Parathyroid adenoma (tissue), 2 donors: Measurements from ENCODE around the gene RNF10.
"Not testable (repeated sequence)": the region's sequence is repeated elsewhere in the genome, so short reads cannot be mapped to it uniquely, and the experiment has no call there.

Experiments used
- H2AFZ ChIP-seq: fragments of 300-600 bp; sonication (generic); one replicate; pipeline ENCODE4 v1.7.0; 2017; ENCODE audit warnings: antibody characterized with exemption, mild to moderate bottlenecking
- H3K27ac ChIP-seq: fragments of 300-600 bp; sonication (generic); one replicate; pipeline ENCODE4 v1.7.0; 2017
- H3K27me3 ChIP-seq: fragments of 300-600 bp; sonication (generic); one replicate; pipeline ENCODE4 v1.7.0; 2017; ENCODE audit warnings: low read length; ENCODE audit not compliant: control insufficient read depth, insufficient read depth
- H3K36me3 ChIP-seq: fragments of 300-600 bp; sonication (generic); one replicate; pipeline ENCODE4 v1.7.0; 2017; ENCODE audit warnings: low read length; ENCODE audit not compliant: control insufficient read depth, insufficient read depth
- H3K4me1 ChIP-seq: fragments of 300-600 bp; sonication (generic); one replicate; pipeline ENCODE4 v1.7.0; 2017; ENCODE audit warnings: control low read depth
- H3K4me2 ChIP-seq: fragments of 300-600 bp; sonication (generic); one replicate; pipeline ENCODE4 v1.7.0; 2017; ENCODE audit warnings: low read length
- H3K4me3 ChIP-seq: fragments of 300-600 bp; sonication (generic); one replicate; pipeline ENCODE4 v1.7.0; 2017; ENCODE audit warnings: low read depth, low read length
- H3K79me2 ChIP-seq: fragments of 300-600 bp; sonication (generic); one replicate; pipeline ENCODE4 v1.7.0; 2017; ENCODE audit warnings: control low read depth
- H3K9ac ChIP-seq: fragments of 300-600 bp; sonication (generic); one replicate; pipeline ENCODE4 v1.7.0; 2017; ENCODE audit warnings: mild to moderate bottlenecking
- H3K9me3 ChIP-seq: fragments of 300-600 bp; sonication (generic); one replicate; pipeline ENCODE4 v1.7.0; 2017; ENCODE audit warnings: low read length; ENCODE audit not compliant: control insufficient read depth
- TF ChIP-seq, protein P1 (sequence below): fragments of 300-600 bp; sonication (generic); IDR thresholded peaks from one replicate; pipeline ENCODE4 v1.7.0; 2017; ENCODE audit warnings: antibody characterized with exemption, mild to moderate bottlenecking
- donor health status: primary hyperparathyroidism.

Gene RNF10

DNA sequence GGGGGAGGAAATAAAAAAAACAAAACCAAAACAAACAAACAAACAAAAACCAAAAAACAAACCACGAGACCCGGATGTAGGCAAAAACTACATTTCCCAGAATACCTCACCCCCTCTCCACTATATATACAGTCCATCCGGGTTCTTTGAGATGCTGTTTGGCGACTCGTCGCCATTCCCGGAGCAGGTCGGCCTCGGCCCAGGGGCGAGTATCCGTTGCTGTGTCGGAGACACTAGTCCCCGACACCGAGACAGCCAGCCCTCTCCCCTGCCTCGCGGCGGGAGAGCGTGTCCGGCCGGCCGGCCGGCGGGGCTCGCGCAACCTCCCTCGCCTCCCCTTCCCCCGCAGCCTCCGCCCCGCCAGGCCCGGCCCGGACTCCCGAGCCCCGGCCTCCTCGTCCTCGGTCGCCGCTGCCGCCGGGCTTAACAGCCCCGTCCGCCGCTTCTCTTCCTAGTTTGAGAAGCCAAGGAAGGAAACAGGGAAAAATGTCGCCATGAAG, at the start of gene RNF10:
TSS of gene RNF10 (plus strand) at position 154 of the 500 bp plus-strand sequence. CDS start 456 bp downstream, outside the sequence.
- H3K9ac ChIP-seq = peak within 1 kb of the TSS; percentile 93
- no peaks in the 10 kb centered on the region for H3K9me3 ChIP-seq
- peak within 1 kb of the TSS; percentile 61 for H2AFZ ChIP-seq
- H3K36me3 ChIP-seq = no peaks in the 10 kb centered on the region
- H3K27me3 ChIP-seq = no peaks in the 10 kb centered on the region
- H3K4me1 ChIP-seq = peaks cover 35% of the 10 kb centered on the region
- H3K4me3 ChIP-seq = peak within 1 kb of the TSS; percentile 96
- H3K79me2 ChIP-seq = peaks cover 40% of the 10 kb centered on the region
- TF ChIP-seq, protein P1, sequence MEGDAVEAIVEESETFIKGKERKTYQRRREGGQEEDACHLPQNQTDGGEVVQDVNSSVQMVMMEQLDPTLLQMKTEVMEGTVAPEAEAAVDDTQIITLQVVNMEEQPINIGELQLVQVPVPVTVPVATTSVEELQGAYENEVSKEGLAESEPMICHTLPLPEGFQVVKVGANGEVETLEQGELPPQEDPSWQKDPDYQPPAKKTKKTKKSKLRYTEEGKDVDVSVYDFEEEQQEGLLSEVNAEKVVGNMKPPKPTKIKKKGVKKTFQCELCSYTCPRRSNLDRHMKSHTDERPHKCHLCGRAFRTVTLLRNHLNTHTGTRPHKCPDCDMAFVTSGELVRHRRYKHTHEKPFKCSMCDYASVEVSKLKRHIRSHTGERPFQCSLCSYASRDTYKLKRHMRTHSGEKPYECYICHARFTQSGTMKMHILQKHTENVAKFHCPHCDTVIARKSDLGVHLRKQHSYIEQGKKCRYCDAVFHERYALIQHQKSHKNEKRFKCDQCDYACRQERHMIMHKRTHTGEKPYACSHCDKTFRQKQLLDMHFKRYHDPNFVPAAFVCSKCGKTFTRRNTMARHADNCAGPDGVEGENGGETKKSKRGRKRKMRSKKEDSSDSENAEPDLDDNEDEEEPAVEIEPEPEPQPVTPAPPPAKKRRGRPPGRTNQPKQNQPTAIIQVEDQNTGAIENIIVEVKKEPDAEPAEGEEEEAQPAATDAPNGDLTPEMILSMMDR = no peak
- peak within 1 kb of the TSS; percentile 98 for H3K4me2 ChIP-seq
- H3K27ac ChIP-seq = peak within 1 kb of the TSS; percentile 76

DNA sequence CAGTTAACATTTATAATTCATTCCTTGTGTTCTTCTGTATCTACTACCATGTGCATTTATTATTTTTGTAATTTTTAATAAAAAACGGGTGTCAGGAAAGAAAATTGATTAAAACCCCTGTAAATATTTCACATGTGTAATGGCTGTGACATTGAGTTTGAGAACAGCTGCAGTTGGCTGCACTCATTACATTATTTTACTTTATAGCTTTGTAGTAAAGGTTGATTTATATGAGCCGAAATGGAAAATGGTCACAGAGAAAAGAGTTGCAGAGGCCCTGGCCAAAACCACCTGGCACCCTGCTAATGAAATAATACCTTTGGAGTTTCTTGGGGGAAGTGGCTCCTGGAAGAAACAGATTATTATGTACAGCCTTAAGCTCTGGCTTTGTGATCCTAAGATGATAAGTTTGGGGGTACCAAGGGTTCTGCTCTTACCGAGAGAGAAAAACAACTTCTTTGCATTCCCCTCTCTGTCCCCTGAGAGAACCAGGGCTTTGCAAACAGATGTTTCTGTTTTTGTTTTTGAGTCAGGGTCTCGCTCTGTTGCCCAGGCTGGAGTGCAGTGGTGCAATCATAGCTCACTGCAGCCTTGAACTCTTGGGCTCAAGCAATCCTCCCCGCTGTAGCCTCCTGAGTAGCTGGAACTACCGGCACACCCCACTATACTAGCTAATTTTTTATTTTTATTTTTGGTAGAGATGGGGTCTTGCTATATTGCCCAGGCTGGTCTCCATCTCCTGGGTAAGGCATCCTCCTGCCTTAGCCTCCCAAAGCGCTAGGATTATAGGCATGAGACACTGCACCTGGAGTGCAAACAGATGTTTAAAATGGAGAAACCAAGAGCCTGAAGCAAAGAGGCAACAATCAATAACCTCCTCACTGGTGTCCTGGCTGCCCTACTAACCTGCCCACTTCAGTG, 47.9 kb upstream of the RNF10 start:
- no peak overlapping the region for H3K9ac ChIP-seq

DNA sequence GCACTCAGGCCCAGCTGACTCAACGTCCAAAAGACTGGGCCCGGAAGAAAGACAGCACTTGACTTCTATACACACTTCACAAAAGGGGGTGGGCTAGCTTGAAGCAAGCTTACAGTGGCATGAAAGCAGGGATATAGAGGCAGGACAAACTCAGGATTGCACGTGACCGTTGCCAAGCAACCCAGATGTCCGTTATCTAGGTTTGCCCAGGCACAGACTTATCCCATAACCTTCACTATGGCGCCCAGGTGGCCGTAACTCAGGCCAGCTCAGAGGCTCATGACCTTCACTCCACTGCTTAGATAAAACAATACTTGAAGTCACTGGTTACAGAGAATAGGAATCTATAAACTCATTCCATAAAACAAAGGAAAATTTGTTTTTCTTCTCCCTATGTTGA, 46.6 kb upstream of the RNF10 start:
- not testable (repeated sequence) for H2AFZ ChIP-seq, H3K27me3 ChIP-seq, H3K4me3 ChIP-seq, H3K4me2 ChIP-seq, H3K79me2 ChIP-seq, H3K4me1 ChIP-seq, H3K9me3 ChIP-seq, H3K27ac ChIP-seq, H3K9ac ChIP-seq, H3K36me3 ChIP-seq

More for the DNA sequence above, 47.9 kb upstream of the RNF10 start:
- Histone ChIP-seq H3K4me3 (no peak overlapping the region), H3K4me2 (no peak overlapping the region), H2AFZ (no peak overlapping the region), H3K79me2 (peaks cover 5% of the 10 kb centered on the region), H3K27ac (no peak overlapping the region), H3K27me3 (no peaks in the 10 kb centered on the region), H3K36me3 (no peaks in the 10 kb centered on the region), H3K4me1 (no peaks in the 10 kb centered on the region), H3K9me3 (no peaks in the 10 kb centered on the region)
- TF ChIP-seq, protein P1 = no peak

DNA sequence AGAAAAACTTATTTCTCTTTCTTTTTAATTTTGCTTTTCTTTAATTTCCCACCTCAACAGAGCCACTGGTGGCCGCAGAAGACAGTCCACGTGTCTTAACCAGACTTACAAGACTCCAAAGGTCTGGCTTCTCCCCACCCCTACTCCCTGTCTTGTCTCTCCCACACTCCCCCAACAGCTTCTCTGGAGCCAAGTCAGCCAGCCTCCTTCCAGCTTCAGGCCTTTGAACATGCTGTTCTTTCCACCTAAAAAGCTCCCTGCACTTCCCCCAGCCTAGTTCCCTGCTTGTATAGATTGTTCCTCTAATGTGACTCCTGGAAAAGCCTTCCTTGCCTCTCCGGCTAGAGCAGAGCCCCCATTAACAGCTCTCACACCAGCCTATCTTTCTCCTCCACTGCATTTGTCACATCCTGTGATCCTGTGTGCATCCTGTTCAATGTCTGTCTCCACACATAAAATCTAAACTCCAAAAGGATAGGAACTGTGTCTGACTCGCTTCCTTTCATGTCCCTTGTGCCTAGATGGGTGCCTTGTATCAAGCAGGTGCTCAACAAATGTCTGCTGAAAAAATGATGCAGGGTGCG, 46.0 kb upstream of the RNF10 start:
- no peak overlapping the region for H3K9ac ChIP-seq
- H3K4me1 ChIP-seq = no peaks in the 10 kb centered on the region
- H3K36me3 ChIP-seq = no peaks in the 10 kb centered on the region
- no peak overlapping the region for H2AFZ ChIP-seq
- H3K4me3 ChIP-seq = no peak overlapping the region
- H3K9me3 ChIP-seq = no peaks in the 10 kb centered on the region
- no peaks in the 10 kb centered on the region for H3K79me2 ChIP-seq
- TF ChIP-seq, protein P1 = no peak
- no peak overlapping the region for H3K27ac ChIP-seq
- H3K27me3 ChIP-seq = no peaks in the 10 kb centered on the region
- H3K4me2 ChIP-seq = no peak overlapping the region

DNA sequence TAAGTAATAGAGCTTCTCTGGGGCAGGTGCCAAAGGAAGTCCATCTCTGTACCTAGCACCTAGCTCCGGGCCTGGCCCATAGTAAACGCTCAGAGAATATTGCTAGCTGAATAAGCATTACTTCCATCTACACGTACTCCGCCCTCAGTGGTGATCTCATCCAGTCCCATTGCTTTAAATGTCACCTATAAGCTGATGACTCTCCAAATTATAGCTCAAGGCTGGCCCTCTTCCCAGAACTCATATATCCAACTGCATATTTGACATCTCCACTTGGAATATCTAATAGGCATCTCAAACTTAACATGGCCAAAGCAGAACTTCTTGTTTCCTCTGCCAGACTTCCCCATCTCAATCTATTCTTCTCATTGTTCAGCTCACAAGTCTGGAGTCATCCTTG, 45.1 kb upstream of the RNF10 start:
- Histone ChIP-seq H3K79me2 (no peaks in the 10 kb centered on the region), H2AFZ (no peak overlapping the region), H3K4me2 (no peak overlapping the region), H3K9ac (no peak overlapping the region), H3K27me3 (no peaks in the 10 kb centered on the region), H3K4me3 (no peak overlapping the region), H3K27ac (no peak overlapping the region), H3K9me3 (no peaks in the 10 kb centered on the region), H3K36me3 (no peaks in the 10 kb centered on the region), H3K4me1 (no peaks in the 10 kb centered on the region)
- TF ChIP-seq, protein P1 = no peak
